HEK293T (cell line): ENCODE results near the gene UCHL3.

Experiments
- BHLHE40 ChIP-seq: fragments of 450-650 bp; IDR thresholded peaks from 2 replicates; pipeline ENCODE4 v1.6.1; 2016; ENCODE audit warnings: mild to moderate bottlenecking, moderate library complexity, borderline replicate concordance
- CTBP1 ChIP-seq: fragments of 450-650 bp; IDR thresholded peaks from 2 replicates; pipeline ENCODE4 v1.6.1; 2016; ENCODE audit warnings: borderline replicate concordance
- ELF4 ChIP-seq: fragments of 450-650 bp; IDR thresholded peaks from 2 replicates; pipeline ENCODE4 v1.6.1; 2017; ENCODE audit warnings: antibody characterized with exemption
- FOXA1 ChIP-seq: fragments of 450-650 bp; IDR thresholded peaks from 2 replicates; pipeline ENCODE4 v1.6.1; 2016; ENCODE audit warnings: mild to moderate bottlenecking
- HDGF ChIP-seq: fragments of 450-650 bp; IDR thresholded peaks from 2 replicates; pipeline ENCODE4 v1.6.1; 2017; ENCODE audit warnings: antibody characterized with exemption, borderline replicate concordance
- SP1 ChIP-seq: fragments of 450-650 bp; IDR thresholded peaks from 2 replicates; pipeline ENCODE4 v1.6.1; 2017
- SUZ12 ChIP-seq: fragments of 450-650 bp; IDR thresholded peaks from 2 replicates; pipeline ENCODE4 v1.6.1; 2016; ENCODE audit warnings: mild to moderate bottlenecking
- TARDBP ChIP-seq: fragments of 450-650 bp; IDR thresholded peaks from 2 replicates; pipeline ENCODE4 v1.6.1; 2016
- ZNF384 ChIP-seq: fragments of 450-650 bp; IDR thresholded peaks from 2 replicates; pipeline ENCODE4 v1.6.1; 2016

DNA sequence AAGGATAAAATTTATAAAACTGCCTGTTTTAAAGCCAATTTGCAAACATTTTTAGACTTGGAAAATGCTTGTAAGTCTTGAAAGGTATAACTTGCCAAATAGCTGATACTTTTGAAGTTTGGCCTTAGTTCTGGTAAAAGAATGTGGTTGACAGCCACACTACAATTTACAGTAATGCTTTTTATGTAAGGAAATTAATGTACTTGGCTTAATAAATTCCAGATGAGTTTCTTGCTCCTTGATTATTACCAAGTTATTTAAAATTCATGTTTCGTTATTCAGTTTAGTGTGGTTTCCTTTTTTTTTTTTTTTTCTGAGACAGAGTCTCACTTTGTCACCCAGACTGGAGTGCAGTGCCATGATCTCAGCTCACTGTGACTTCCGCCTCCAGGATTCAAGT lies 101.4 kb downstream of the UCHL3 start:
- no peak for TF ChIP-seq ELF4
- no peak for TF ChIP-seq HDGF
- TF ChIP-seq FOXA1 = no peak
- no peak for TF ChIP-seq SP1
- no peak for TF ChIP-seq TARDBP
- TF ChIP-seq CTBP1 = no peak
- TF ChIP-seq ZNF384 = no peak
- no peak for TF ChIP-seq SUZ12
- no peak for TF ChIP-seq BHLHE40
